Thyroid gland (tissue), 4 donors: ENCODE results near the gene SYT17.

Experiments used
- POLR2A ChIP-seq, 2 donors: fragments of 450-650 bp; IDR thresholded peaks; one replicate each; pipeline ENCODE4 v1.6.1; 2017; ENCODE audit warnings: antibody characterized with exemption in 2 of 2, mild to moderate bottlenecking in 2 of 2, moderate library complexity in 1 of 2
- TF ChIP-seq, protein P1 (sequence below), 6 experiments: fragments of 200-600 bp in 3 of 6; fragments of 450-650 bp in 3 of 6; sonication (generic) in 3 of 6; IDR thresholded peaks; one replicate each; pipeline ENCODE4 v1.5.1; 2016 to 2019; ENCODE audit warnings: antibody characterized with exemption in 6 of 6, mild to moderate bottlenecking in 2 of 6, inconsistent platforms in 1 of 6, moderate library complexity in 1 of 6

DNA sequence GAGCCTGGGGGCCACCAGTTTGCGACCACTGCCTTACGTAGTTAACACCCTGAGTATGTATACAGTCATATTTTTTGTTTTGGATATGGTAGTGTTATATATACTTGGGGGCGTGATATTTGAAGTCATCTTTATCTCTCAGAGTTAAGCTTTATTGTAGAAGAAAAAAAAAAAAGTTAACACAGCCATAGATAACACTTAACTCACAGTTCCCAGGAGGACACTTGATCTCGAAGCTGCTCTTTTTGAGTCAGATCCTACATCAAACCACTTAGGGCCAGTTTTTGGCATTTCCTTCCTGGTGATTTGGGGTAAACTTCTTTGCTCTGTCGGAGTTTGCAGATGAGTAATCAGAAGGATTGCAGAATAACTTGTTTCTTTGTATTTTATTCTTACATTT, 48.5 kb upstream of the SYT17 start:
- TF ChIP-seq, protein P1, sequence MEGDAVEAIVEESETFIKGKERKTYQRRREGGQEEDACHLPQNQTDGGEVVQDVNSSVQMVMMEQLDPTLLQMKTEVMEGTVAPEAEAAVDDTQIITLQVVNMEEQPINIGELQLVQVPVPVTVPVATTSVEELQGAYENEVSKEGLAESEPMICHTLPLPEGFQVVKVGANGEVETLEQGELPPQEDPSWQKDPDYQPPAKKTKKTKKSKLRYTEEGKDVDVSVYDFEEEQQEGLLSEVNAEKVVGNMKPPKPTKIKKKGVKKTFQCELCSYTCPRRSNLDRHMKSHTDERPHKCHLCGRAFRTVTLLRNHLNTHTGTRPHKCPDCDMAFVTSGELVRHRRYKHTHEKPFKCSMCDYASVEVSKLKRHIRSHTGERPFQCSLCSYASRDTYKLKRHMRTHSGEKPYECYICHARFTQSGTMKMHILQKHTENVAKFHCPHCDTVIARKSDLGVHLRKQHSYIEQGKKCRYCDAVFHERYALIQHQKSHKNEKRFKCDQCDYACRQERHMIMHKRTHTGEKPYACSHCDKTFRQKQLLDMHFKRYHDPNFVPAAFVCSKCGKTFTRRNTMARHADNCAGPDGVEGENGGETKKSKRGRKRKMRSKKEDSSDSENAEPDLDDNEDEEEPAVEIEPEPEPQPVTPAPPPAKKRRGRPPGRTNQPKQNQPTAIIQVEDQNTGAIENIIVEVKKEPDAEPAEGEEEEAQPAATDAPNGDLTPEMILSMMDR (IDR thresholded peaks at IDR 0.05): no peak
- no peak for TF ChIP-seq POLR2A (IDR thresholded peaks at IDR 0.05)
